Neural crest cell (in vitro differentiated cells): ENCODE measurements around the gene RAP1A. TPM values are rescaled to one million over a fixed set of nuclear protein-coding genes. Genes with fewer than 3 reads are reported as not detected.
A peak's percentile ranks its signal among the peaks of the same experiment; 100 is the strongest.

ENCODE experiments used
- DNase-seq: peaks from one replicate; pipeline ENCODE4 v3.0.0; 2021; ENCODE audit warnings: low read depth, mixed read lengths, low spot score
- H3K27ac Mint-ChIP-seq: one replicate; pipeline ENCODE4 v1.8.0; 2021; ENCODE audit warnings: mild to moderate bottlenecking, mixed read lengths; ENCODE audit not compliant: unreplicated experiment
- H3K27me3 Mint-ChIP-seq: 2 replicates; pipeline ENCODE4 v1.8.0; 2021; ENCODE audit warnings: low read depth, mild to moderate bottlenecking, mixed read lengths
- H3K36me3 Mint-ChIP-seq: 2 replicates; pipeline ENCODE4 v1.8.0; 2021; ENCODE audit warnings: low read depth, mild to moderate bottlenecking, mixed read lengths
- H3K4me1 Mint-ChIP-seq: 2 replicates; pipeline ENCODE4 v1.8.0; 2021; ENCODE audit warnings: mixed read lengths
- H3K4me3 Mint-ChIP-seq: one replicate; pipeline ENCODE4 v1.8.0; 2021; ENCODE audit warnings: mild to moderate bottlenecking, mixed read lengths
- H3K9me3 Mint-ChIP-seq: 2 replicates; pipeline ENCODE4 v1.8.0; 2021; ENCODE audit warnings: mixed read lengths
- CTCF ChIP-seq: fragments of 200-600 bp; sonication (generic); conservative IDR thresholded peaks from 2 replicates; pipeline ENCODE4 v1.5.0; 2021; ENCODE audit warnings: antibody characterized with exemption, mild to moderate bottlenecking
- total RNA-seq: library from RNA; stranded (reverse); gene quantifications from 2 replicates; pipeline ENCODE4 v1.2.1, GENCODE V29; 2021

Gene RAP1A
- total RNA-seq, 1 donor from 2014 or later = 32.5 TPM

GRCh38 chr1:111735858-111736544, 116.4 kb downstream of the RAP1A start:
- no peak for DNase-seq
- no peak for TF ChIP-seq CTCF
- H3K36me3 Mint-ChIP-seq = no peaks in the 10 kb centered on the region
- H3K9me3 Mint-ChIP-seq = no peaks in the 10 kb centered on the region
- H3K4me3 Mint-ChIP-seq = no peak overlapping the region
- H3K4me1 Mint-ChIP-seq = peaks cover 22% of the 10 kb centered on the region
- peaks cover 18% of the 10 kb centered on the region for H3K27me3 Mint-ChIP-seq
- H3K27ac Mint-ChIP-seq = no peak overlapping the region

DNA sequence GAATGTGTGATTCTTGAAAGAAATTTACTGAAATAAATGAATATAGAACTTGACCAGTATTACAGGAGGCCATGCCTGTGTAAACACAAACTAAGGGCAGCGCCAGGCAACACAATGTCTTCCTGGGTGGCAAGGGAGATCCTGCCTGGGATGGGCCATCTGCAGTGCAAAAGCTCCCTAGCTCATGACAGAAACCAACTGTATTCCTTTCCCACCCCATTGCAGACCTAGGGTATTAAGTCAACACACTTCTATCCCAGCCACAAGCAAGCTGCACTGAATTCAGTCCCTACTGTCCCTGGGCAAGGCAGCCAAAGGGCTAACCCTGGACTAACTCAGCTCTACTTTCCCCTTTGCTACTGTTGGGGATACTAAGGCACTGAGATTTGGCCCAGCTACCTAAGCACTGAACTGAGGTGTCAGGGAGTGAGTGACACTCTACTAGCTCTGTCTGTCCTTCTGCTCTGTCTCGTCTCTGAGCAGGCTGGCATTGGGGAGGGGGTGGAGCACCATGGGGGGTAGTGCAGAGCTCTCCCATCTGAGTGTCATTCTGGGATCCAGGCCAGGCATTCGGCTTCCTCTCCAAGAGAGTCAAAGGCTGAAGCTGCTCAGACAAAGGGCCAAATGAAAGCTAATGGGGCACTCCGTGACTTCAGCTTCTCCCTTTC, 117.1 kb downstream of the RAP1A start:
- no peak for TF ChIP-seq CTCF
- H3K4me3 Mint-ChIP-seq = peak overlapping the region; percentile 82
- no peak for DNase-seq
- no peaks in the 10 kb centered on the region for H3K36me3 Mint-ChIP-seq
- no peaks in the 10 kb centered on the region for H3K9me3 Mint-ChIP-seq
- H3K27ac Mint-ChIP-seq = no peak overlapping the region
- peaks cover 22% of the 10 kb centered on the region for H3K4me1 Mint-ChIP-seq
- H3K27me3 Mint-ChIP-seq = peaks cover 25% of the 10 kb centered on the region

DNA sequence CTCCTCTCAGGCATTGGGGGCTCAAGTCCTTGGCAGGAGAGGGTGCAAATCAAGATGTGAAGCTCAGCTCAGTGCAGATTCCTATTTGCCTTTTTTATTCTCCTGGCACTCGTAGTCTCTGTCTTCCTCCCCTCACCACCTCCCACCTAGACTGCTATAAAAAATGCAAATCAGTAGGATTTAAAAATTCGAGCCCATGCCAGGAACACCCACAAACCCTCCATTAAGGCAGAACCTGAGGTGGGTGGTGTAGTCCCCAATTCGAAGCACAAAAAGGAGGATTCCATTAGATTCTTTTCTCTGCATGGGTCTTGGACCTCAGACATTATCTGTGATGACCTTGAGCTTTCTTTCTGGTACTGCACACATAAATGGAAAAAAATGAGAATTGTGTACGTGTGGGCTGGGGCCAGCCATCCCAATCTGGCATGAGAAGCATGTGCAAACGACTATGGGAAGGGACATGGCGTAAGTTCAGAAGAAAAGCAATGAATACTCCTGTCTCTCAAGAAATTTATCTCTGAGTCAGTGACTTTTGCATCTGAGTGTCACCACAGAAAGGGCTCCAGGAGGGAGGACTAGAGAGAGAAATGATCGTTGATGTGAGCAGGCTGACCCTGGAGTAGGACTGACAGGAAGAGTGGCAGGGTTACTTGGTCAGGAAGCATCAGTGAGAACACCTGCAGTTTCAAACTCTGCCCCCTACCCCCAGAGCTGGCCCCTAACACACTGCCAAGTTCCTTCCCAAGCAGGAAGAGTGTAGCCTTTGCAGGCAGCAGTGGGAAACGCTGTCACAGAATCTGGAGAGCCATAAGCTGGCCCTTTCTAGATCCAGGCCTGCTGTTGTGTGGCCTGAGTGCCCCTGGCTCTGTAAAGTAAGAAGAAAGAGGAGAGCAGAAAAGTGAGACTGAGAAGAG, 117.9 kb downstream of the RAP1A start:
- no peaks in the 10 kb centered on the region for H3K9me3 Mint-ChIP-seq
- TF ChIP-seq CTCF = no peak
- no peak overlapping the region for H3K27ac Mint-ChIP-seq
- peaks cover 22% of the 10 kb centered on the region for H3K4me1 Mint-ChIP-seq
- DNase-seq = no peak
- H3K36me3 Mint-ChIP-seq = no peaks in the 10 kb centered on the region
- H3K27me3 Mint-ChIP-seq = peaks cover 30% of the 10 kb centered on the region
- H3K4me3 Mint-ChIP-seq = peak overlapping the region; percentile 82

DNA sequence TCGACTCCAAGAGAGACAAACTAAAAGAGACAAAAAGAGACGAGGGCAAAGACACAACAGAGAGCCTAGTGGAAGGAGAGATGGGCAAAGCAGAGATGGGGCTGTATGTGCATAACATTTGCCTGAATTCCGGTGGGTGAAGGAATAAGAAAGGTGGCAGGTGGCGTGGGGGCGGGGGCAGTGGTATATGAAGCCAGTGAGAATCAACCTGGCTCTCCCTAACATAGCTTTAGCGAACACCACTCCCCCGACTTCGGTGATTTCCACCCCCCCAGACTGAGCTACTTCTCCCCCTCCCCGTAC, 118.5 kb downstream of the RAP1A start:
- H3K36me3 Mint-ChIP-seq = no peaks in the 10 kb centered on the region
- H3K27me3 Mint-ChIP-seq = peaks cover 33% of the 10 kb centered on the region
- no peak for TF ChIP-seq CTCF
- peaks cover 22% of the 10 kb centered on the region for H3K4me1 Mint-ChIP-seq
- no peak for DNase-seq
- no peak overlapping the region for H3K27ac Mint-ChIP-seq
- no peaks in the 10 kb centered on the region for H3K9me3 Mint-ChIP-seq
- peak overlapping the region; percentile 82 for H3K4me3 Mint-ChIP-seq

DNA sequence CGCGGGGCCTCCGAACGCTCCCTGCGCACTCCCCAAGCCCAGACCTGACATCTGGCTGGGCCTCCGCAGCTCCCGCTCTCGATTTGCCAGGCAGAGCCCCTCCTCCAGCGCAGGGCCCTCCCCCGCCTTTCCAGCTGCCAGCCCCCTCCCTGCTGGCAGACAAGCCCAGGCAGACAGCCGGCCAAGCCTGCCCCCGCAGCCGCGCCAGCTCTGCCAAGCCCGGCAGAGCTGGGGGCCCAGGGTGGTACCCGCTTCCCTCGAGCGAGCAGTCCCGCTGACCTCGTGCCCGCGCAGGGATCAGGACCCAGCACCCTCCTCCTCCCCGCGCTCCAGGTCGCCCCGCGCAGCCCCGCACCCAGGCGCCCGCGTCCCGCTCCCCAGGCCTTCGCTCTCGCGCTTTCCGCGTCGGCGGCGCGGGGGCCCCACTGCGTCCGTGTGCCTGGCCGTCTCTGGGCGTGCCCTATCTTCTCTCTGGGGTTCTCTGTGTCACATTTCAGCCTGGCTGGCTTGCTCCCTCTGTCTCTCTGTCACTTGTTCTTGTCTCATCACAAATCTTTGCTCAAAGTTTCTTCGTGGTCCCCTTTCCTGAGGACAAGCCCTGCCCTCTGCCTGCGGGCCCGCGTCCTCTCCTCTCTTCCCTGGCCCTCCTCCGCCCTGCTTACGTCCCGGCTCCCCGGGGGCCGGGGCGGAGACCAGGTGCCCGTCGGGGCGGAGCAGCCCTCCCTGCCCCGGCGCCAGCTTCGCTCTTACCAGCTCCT, 119.0 kb downstream of the RAP1A start:
- TF ChIP-seq CTCF = no peak
- Mint-ChIP-seq H3K4me1 (peaks cover 22% of the 10 kb centered on the region), H3K27me3 (peaks cover 31% of the 10 kb centered on the region), H3K9me3 (no peaks in the 10 kb centered on the region), H3K4me3 (peak overlapping the region; percentile 90), H3K27ac (no peak overlapping the region), H3K36me3 (no peaks in the 10 kb centered on the region)
- DNase-seq = peak; percentile 14
